ENCODE measurements around the gene DYNC1I1.

The DYNC1I1 gene

DNA sequence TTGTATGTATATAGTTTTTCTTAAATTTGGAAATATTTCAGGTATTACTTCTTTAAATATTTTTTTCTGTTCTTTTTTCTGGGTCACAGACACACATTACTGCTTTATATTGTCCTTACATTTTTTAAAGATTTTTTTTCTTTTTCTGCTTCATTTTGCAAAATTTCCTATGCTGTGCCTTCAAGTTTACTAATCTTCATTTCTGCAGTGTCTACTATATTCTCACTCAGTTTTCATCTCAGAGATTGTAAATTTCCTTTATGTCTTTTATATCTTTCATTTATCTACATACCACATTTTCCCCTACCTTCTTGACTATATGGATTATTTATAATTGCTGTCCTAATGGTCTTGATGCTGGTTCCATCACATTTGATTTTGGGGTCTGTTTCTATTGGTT is 339.1 kb downstream of the DYNC1I1 start:
- Histone ChIP-seq H3K4ac (ENCODE audit: low read depth, low read length) (no peak overlapping the region), H3K4me1 (ENCODE audit: control insufficient read depth in 1 of 2, insufficient read depth in 2 of 2, low read length in 2 of 2) (no peaks in the 10 kb centered on the region), H3K9me3 (ENCODE audit: insufficient read depth, low read depth, low read length) (no peaks in the 10 kb centered on the region), H3K4me2 (ENCODE audit: low read length) (no peak overlapping the region), H3K9ac (ENCODE audit: low read length) (no peak overlapping the region), H3K27ac (ENCODE audit: low read depth, low read length) (no peak overlapping the region), H3K79me2 (ENCODE audit: control insufficient read depth, insufficient read depth, low read length, poor library complexity) (no peaks in the 10 kb centered on the region), H3K23ac (ENCODE audit: low read length) (no peak overlapping the region), H4K8ac (ENCODE audit: low read depth, low read length) (no peak overlapping the region), H2BK120ac (ENCODE audit: insufficient read depth, low read length, poor library complexity) (no peak overlapping the region), H4K12ac (ENCODE audit: low read depth, low read length) (no peak overlapping the region), H2BK5ac (ENCODE audit: low read depth, low read length, poor library complexity) (no peak overlapping the region), H2AK5ac (ENCODE audit: low read length) (no peak overlapping the region), H3K27me3 (ENCODE audit: insufficient read depth, low read length) (no peaks in the 10 kb centered on the region), H3K14ac (ENCODE audit: low read length) (no peak overlapping the region), H2AFZ (ENCODE audit: insufficient read depth, low read length, poor library complexity) (no peak overlapping the region), H3K4me3 (ENCODE audit: low read depth, low read length) (no peak overlapping the region), H3K18ac (ENCODE audit: low read length) (no peak overlapping the region), H3K36me3 (ENCODE audit: control insufficient read depth in 1 of 2, insufficient read depth in 2 of 2, low read length in 2 of 2) (no peaks in the 10 kb centered on the region), H2BK12ac (ENCODE audit: low read length) (no peak overlapping the region), H3K79me1 (ENCODE audit: low read length) (no peaks in the 10 kb centered on the region), H4K91ac (ENCODE audit: low read depth, low read length) (no peak overlapping the region)
- DNase-seq = no peak

DNA sequence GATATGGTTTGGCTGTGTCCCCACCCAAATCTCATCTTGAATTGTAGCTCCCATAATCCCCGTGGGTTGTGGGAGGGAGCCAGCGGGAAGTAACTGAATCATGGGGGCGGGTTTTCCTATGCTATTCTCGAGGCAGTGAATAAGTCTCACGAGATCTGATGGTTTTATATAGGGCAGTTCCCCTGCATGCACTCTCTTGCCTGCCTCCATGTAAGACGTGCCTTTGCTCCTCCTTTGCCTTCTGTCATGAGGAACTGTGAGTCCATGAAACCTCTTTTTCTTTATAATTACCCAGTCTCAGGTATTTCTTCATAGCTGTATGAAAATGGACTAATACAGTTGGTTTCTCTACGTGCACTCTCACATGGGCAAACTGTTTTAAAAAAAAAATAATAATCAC is 341.8 kb downstream of the DYNC1I1 start:
- DNase-seq = no peak
- H3K23ac ChIP-seq (ENCODE audit: low read length) = no peak overlapping the region
- no peak overlapping the region for H3K9ac ChIP-seq (ENCODE audit: low read length)
- H3K9me3 ChIP-seq (ENCODE audit: insufficient read depth, low read depth, low read length) = no peaks in the 10 kb centered on the region
- no peak overlapping the region for H3K14ac ChIP-seq (ENCODE audit: low read length)
- no peaks in the 10 kb centered on the region for H3K27me3 ChIP-seq (ENCODE audit: insufficient read depth, low read length)
- no peak overlapping the region for H2AK5ac ChIP-seq (ENCODE audit: low read length)
- H3K79me1 ChIP-seq (ENCODE audit: low read length) = no peaks in the 10 kb centered on the region
- H4K12ac ChIP-seq (ENCODE audit: low read depth, low read length) = no peak overlapping the region
- no peaks in the 10 kb centered on the region for H3K4me1 ChIP-seq (ENCODE audit: control insufficient read depth in 1 of 2, insufficient read depth in 2 of 2, low read length in 2 of 2)
- no peak overlapping the region for H3K18ac ChIP-seq (ENCODE audit: low read length)
- H3K4me3 ChIP-seq (ENCODE audit: low read depth, low read length) = no peak overlapping the region
- no peak overlapping the region for H2BK5ac ChIP-seq (ENCODE audit: low read depth, low read length, poor library complexity)
- no peaks in the 10 kb centered on the region for H3K36me3 ChIP-seq (ENCODE audit: control insufficient read depth in 1 of 2, insufficient read depth in 2 of 2, low read length in 2 of 2)
- no peak overlapping the region for H2BK12ac ChIP-seq (ENCODE audit: low read length)
- no peak overlapping the region for H2AFZ ChIP-seq (ENCODE audit: insufficient read depth, low read length, poor library complexity)
- no peak overlapping the region for H4K91ac ChIP-seq (ENCODE audit: low read depth, low read length)
- WGBS (ENCODE audit: extremely low coverage, insufficient coverage, insufficient read length) = no CpG with 5 or more reads among the region's 7 CpGs
- no peak overlapping the region for H2BK120ac ChIP-seq (ENCODE audit: insufficient read depth, low read length, poor library complexity)
- H3K27ac ChIP-seq (ENCODE audit: low read depth, low read length) = no peak overlapping the region
- no peaks in the 10 kb centered on the region for H3K79me2 ChIP-seq (ENCODE audit: control insufficient read depth, insufficient read depth, low read length, poor library complexity)
- H3K4me2 ChIP-seq (ENCODE audit: low read length) = no peak overlapping the region
- no peak overlapping the region for H3K4ac ChIP-seq (ENCODE audit: low read depth, low read length)
- no peak overlapping the region for H4K8ac ChIP-seq (ENCODE audit: low read depth, low read length)

DNA sequence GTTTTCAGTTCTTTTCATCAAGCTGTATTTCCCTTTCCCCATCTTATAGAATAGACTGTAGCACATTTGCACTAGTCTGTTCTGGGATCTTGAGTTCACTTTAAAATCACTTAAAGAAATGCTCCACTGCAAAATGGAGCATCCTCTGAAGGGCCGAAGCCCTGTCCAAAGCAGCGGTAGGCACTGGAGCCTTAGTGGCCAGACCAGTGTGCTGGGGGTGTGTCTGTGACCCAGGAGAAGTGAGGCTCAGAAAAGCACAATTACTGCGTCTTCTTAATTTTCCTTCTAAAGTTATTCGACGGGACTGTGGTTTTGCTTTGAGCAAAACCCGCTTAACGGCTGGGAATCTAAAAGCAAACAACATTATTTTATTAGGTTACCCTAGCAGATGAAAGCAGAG is 343.8 kb downstream of the DYNC1I1 start:
- Histone ChIP-seq H4K8ac (ENCODE audit: low read depth, low read length) (no peak overlapping the region), H4K12ac (ENCODE audit: low read depth, low read length) (no peak overlapping the region), H3K4me3 (ENCODE audit: low read depth, low read length) (no peak overlapping the region), H3K4me1 (ENCODE audit: control insufficient read depth in 1 of 2, insufficient read depth in 2 of 2, low read length in 2 of 2) (no peaks in the 10 kb centered on the region), H3K18ac (ENCODE audit: low read length) (no peak overlapping the region), H2AK5ac (ENCODE audit: low read length) (no peak overlapping the region), H3K27ac (ENCODE audit: low read depth, low read length) (no peak overlapping the region), H3K79me2 (ENCODE audit: control insufficient read depth, insufficient read depth, low read length, poor library complexity) (no peaks in the 10 kb centered on the region), H3K4ac (ENCODE audit: low read depth, low read length) (no peak overlapping the region), H3K79me1 (ENCODE audit: low read length) (no peaks in the 10 kb centered on the region), H3K9me3 (ENCODE audit: insufficient read depth, low read depth, low read length) (no peaks in the 10 kb centered on the region), H2BK5ac (ENCODE audit: low read depth, low read length, poor library complexity) (no peak overlapping the region), H2AFZ (ENCODE audit: insufficient read depth, low read length, poor library complexity) (no peak overlapping the region), H2BK12ac (ENCODE audit: low read length) (no peak overlapping the region), H2BK120ac (ENCODE audit: insufficient read depth, low read length, poor library complexity) (no peak overlapping the region), H3K27me3 (ENCODE audit: insufficient read depth, low read length) (no peaks in the 10 kb centered on the region), H3K23ac (ENCODE audit: low read length) (no peak overlapping the region), H4K91ac (ENCODE audit: low read depth, low read length) (no peak overlapping the region), H3K14ac (ENCODE audit: low read length) (no peak overlapping the region), H3K4me2 (ENCODE audit: low read length) (no peak overlapping the region), H3K9ac (ENCODE audit: low read length) (no peak overlapping the region), H3K36me3 (ENCODE audit: control insufficient read depth in 1 of 2, insufficient read depth in 2 of 2, low read length in 2 of 2) (peaks cover 0 to 2% of the 10 kb centered on the region in 2 experiments)
- DNase-seq = no peak
- no CpG with 5 or more reads among the region's 7 CpGs for WGBS (ENCODE audit: extremely low coverage, insufficient coverage, insufficient read length)

DNA sequence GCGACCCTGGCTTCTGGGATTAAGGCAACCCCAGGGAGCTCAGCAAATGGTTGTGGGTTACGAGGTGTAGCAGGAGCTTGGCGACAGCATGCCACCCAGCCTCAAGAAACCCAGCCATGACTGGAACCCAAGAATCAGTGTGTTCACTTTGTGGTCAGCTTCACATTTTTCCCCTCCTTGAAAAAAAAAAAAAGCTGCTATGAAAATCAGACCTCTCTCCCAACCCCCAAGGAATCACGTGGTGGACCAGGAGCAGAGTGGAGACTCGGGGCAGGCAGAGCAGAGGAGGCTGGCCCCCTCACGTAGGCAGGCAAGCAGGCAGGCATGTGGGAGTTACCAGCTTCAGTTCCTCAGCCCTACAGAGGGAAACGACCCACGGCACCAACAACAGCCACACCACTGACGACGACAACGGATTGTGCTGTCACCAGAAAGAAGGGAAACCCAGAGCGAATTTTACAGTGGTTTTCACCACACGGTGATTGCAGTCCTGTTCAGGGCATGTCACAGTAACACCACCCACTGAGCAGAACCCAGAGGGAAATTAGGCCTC is 346.2 kb downstream of the DYNC1I1 start:
- no peaks in the 10 kb centered on the region for H3K4me1 ChIP-seq (ENCODE audit: control insufficient read depth in 1 of 2, insufficient read depth in 2 of 2, low read length in 2 of 2)
- H3K18ac ChIP-seq (ENCODE audit: low read length) = no peak overlapping the region
- no peak overlapping the region for H4K8ac ChIP-seq (ENCODE audit: low read depth, low read length)
- H2AK5ac ChIP-seq (ENCODE audit: low read length) = no peak overlapping the region
- H4K12ac ChIP-seq (ENCODE audit: low read depth, low read length) = no peak overlapping the region
- H3K14ac ChIP-seq (ENCODE audit: low read length) = no peak overlapping the region
- H2BK5ac ChIP-seq (ENCODE audit: low read depth, low read length, poor library complexity) = peak overlapping the region; percentile 8
- H2BK12ac ChIP-seq (ENCODE audit: low read length) = no peak overlapping the region
- no peak overlapping the region for H3K4me2 ChIP-seq (ENCODE audit: low read length)
- no peak for DNase-seq
- peaks cover 0 to 2% of the 10 kb centered on the region in 2 experiments for H3K36me3 ChIP-seq (ENCODE audit: control insufficient read depth in 1 of 2, insufficient read depth in 2 of 2, low read length in 2 of 2)
- H3K23ac ChIP-seq (ENCODE audit: low read length) = no peak overlapping the region
- H3K4me3 ChIP-seq (ENCODE audit: low read depth, low read length) = no peak overlapping the region
- no peak overlapping the region for H2AFZ ChIP-seq (ENCODE audit: insufficient read depth, low read length, poor library complexity)
- no peaks in the 10 kb centered on the region for H3K27me3 ChIP-seq (ENCODE audit: insufficient read depth, low read length)
- no peaks in the 10 kb centered on the region for H3K79me1 ChIP-seq (ENCODE audit: low read length)
- no peak overlapping the region for H3K9ac ChIP-seq (ENCODE audit: low read length)
- H3K9me3 ChIP-seq (ENCODE audit: insufficient read depth, low read depth, low read length) = no peaks in the 10 kb centered on the region
- no peak overlapping the region for H4K91ac ChIP-seq (ENCODE audit: low read depth, low read length)
- no peak overlapping the region for H3K4ac ChIP-seq (ENCODE audit: low read depth, low read length)
- no CpG with 5 or more reads among the region's 13 CpGs for WGBS (ENCODE audit: extremely low coverage, insufficient coverage, insufficient read length)
- no peak overlapping the region for H3K27ac ChIP-seq (ENCODE audit: low read depth, low read length)
- H3K79me2 ChIP-seq (ENCODE audit: control insufficient read depth, insufficient read depth, low read length, poor library complexity) = no peaks in the 10 kb centered on the region
- no peak overlapping the region for H2BK120ac ChIP-seq (ENCODE audit: insufficient read depth, low read length, poor library complexity)

Measured in trophoblast cell (in vitro differentiated cells and primary cell).